T-helper 2 cell treated with Interferon-gamma antibody and Interleukin-4, amounts not matched to agents 5 μg/mL and 100 μg/mL, for 36 hours (primary cell): ENCODE results near the gene MYO1C.

Source experiments
- DNase-seq: peaks from one replicate; pipeline ENCODE4 v3.0.0; 2021; ENCODE audit warnings: low spot score
- H3K27ac Mint-ChIP-seq: one replicate; pipeline ENCODE4 v1.8.0; 2021; ENCODE audit warnings: mild to moderate bottlenecking, mixed read lengths
- H3K27me3 Mint-ChIP-seq: one replicate; pipeline ENCODE4 v1.8.0; 2021; ENCODE audit warnings: low read depth, mixed read lengths
- H3K36me3 Mint-ChIP-seq: one replicate; pipeline ENCODE4 v1.8.0; 2021; ENCODE audit warnings: low read depth, mixed read lengths
- H3K4me1 Mint-ChIP-seq: one replicate; pipeline ENCODE4 v1.8.0; 2021; ENCODE audit warnings: low read depth, mixed read lengths
- H3K4me3 Mint-ChIP-seq: one replicate; pipeline ENCODE4 v1.8.0; 2022; ENCODE audit warnings: mild to moderate bottlenecking, moderate library complexity, mixed read lengths
- H3K9me3 Mint-ChIP-seq: one replicate; pipeline ENCODE4 v1.8.0; 2021; ENCODE audit warnings: mixed read lengths

The MYO1C gene

DNA sequence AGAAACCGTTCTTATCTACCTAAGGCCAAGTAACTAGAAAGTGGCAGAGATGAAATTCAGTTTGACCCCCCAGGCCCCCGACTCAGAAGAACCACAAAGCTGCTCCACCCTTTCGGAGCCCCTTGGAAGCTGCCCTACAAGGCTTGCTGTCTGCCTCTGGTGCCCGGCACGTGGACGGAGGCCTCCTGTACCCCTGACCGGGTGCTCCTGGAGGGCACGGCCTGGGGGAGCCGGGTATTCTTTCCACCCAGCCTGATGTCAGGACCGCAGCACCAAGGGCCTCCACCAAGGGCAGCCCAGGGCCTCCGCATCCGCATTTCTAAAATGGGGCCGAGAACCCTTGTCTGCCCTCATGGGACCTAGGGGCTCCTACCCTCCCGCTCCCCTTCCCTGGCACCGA, 21.0 kb downstream of the MYO1C start:
- Mint-ChIP-seq H3K36me3 (peaks cover 27% of the 10 kb centered on the region), H3K4me3 (no peak overlapping the region), H3K4me1 (peaks cover 8% of the 10 kb centered on the region), H3K27me3 (no peaks in the 10 kb centered on the region), H3K27ac (no peak overlapping the region), H3K9me3 (no peaks in the 10 kb centered on the region)
- DNase-seq: no peak

DNA sequence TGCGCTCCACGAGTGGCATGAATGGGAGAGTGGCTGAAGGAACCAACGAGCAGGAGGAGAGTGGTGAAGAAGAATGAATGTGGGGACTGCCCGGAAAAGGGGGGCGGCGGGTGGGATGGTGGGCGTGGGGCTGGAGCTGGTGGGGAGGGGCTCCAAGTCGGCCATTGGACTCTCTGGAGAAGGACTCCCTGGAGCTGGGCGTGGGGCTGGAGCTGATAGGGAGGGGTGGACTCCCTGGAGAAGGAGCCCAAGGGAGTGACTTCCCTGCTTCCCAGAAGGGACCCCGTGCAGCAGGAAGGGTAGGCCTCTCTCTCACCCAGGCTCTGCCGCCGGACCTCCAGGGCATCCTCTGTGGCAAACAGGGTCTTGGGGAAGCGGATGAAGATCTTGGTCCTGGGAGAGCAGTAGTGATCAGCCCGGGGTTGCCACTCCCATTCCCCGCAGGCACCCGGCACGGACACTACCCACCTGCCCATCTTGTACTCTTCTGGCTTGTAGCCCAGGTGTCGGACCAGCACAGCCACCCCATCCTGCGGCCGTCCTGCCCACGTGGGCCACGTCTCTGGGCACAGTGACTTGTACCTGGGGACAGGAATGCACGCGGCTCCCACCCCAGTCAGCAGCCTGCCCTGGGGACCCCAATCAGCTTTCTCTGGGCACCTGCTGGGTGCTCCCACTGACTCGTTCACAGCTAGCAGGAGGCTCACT, 21.6 kb downstream of the MYO1C start:
- no peaks in the 10 kb centered on the region for H3K27me3 Mint-ChIP-seq
- DNase-seq: no peak
- peaks cover 8% of the 10 kb centered on the region for H3K4me1 Mint-ChIP-seq
- no peak overlapping the region for H3K4me3 Mint-ChIP-seq
- H3K36me3 Mint-ChIP-seq: peaks cover 27% of the 10 kb centered on the region
- no peak overlapping the region for H3K27ac Mint-ChIP-seq
- no peaks in the 10 kb centered on the region for H3K9me3 Mint-ChIP-seq

DNA sequence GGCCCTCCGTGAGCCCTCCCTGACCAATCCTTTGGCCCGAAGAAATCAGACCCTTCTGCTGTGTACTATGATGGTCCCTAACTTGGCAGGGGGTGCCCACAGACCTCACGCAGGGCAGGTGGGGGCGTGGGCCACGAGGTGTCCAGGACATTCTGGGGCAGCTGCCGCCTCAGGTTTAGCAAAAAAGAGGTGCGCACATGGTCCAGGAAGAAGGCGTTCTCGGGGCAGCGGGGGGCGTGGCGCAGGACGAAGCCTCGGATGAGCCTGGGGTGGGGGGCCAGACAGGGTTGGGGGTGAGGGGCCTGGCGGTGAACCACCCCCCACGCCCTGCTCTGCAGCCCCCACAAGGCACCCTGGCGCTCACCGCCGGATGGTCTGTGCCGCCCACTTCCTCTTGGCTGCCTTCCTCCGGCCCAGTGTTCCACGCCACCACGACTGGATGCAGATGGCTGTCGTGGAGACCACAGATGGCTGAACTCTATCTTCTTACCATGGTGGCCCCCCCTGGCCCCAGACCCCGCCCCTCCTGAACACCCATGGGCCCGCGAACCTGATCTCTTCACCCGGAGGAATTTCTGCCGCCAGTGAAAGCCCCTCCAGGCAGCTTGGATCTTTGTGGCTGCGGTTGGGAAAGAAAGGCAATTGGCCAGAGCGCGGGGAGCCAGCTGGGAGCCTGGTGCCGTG, 22.3 kb downstream of the MYO1C start:
- peaks cover 29% of the 10 kb centered on the region for H3K36me3 Mint-ChIP-seq
- H3K27ac Mint-ChIP-seq: no peak overlapping the region
- no peak for DNase-seq
- no peaks in the 10 kb centered on the region for H3K9me3 Mint-ChIP-seq
- peaks cover 8% of the 10 kb centered on the region for H3K4me1 Mint-ChIP-seq
- H3K4me3 Mint-ChIP-seq: no peak overlapping the region
- no peaks in the 10 kb centered on the region for H3K27me3 Mint-ChIP-seq

DNA sequence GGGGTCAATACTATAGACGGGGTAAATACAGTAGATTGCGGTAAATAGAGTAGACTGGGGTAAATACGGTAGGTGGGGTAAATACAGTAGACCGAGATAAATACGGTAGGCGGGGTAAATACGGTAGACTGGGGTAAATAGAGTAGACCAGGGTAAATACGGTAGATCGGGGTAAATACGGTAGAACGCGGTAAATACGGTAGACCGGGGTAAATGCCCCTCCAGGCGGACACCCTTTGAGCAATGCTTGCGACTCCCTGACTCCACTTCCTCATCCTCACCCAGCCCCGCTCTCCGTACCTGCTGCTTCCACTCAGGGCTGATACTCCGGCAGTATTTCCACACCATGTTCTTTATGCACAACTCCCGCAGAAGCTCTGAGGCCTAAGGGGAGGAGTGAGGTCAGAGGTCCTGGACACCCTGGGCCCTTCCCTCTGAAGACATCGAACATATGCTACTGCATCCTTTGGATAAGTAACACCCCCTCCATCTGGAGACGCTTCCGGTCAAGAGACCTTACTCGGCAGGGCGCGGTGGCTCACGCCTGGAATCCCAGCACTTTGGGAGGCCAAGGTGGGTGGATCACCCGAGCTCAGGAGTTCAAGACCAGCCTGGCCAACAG, 23.1 kb downstream of the MYO1C start:
- H3K27ac Mint-ChIP-seq: no peak overlapping the region
- H3K36me3 Mint-ChIP-seq: peaks cover 31% of the 10 kb centered on the region
- no peaks in the 10 kb centered on the region for H3K9me3 Mint-ChIP-seq
- H3K4me3 Mint-ChIP-seq: no peak overlapping the region
- no peak for DNase-seq
- H3K27me3 Mint-ChIP-seq: peaks cover 2% of the 10 kb centered on the region
- H3K4me1 Mint-ChIP-seq: peaks cover 8% of the 10 kb centered on the region

DNA sequence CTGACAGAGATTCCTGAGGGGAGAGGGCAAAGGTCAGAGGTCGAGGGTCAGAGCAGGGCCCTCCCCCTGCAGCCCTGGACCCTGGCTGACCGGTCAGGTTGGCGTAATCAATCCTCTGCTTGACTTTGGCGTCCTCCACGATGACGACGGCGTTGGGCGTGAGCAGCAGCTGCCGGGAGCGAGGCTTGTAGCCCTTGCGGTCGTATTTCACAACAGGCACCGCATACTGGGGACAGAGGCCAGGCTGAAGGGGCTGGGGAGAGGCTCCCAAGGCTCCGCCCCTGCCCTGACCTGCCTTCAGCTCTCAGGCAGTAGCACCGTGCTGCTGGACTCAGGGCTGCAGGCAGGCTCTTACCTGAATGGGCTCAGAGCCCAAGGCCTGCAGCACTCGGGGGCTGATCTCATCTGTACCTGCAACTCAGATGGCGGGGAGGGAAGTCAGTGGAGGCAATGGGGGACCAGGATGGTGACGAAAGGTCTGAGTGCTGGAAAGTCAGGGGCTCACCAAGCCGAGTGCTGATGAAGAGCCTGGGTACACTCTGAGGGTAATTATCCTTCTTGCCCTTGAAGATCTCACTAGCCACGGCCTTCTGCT, 24.5 kb downstream of the MYO1C start:
- H3K9me3 Mint-ChIP-seq: no peaks in the 10 kb centered on the region
- no peak for DNase-seq
- no peak overlapping the region for H3K27ac Mint-ChIP-seq
- H3K27me3 Mint-ChIP-seq: peaks cover 7% of the 10 kb centered on the region
- H3K4me1 Mint-ChIP-seq: peaks cover 6% of the 10 kb centered on the region
- H3K36me3 Mint-ChIP-seq: peaks cover 31% of the 10 kb centered on the region
- H3K4me3 Mint-ChIP-seq: no peak overlapping the region

DNA sequence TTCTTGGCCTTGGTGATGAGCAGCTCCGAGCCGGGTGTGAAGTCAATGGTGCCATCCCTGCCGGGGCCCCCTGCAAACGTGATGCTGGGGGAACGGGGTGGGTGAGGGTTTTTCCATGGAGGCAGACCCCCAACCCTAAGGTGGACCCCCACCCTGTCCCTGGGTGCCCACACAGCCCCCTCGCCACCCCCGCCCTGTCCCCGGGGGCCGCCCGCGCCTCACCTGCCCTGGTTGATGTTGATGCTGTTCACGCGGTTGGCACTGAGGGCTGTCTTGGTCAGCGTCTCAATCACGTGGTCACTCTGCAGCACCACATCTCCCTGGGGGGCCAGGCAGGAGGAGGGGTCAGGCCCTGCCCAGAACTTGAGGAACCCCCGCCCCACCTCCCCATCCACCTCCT, 25.2 kb downstream of the MYO1C start:
- peaks cover 12% of the 10 kb centered on the region for H3K27me3 Mint-ChIP-seq
- H3K27ac Mint-ChIP-seq: no peak overlapping the region
- H3K36me3 Mint-ChIP-seq: peaks cover 31% of the 10 kb centered on the region
- no peak overlapping the region for H3K4me3 Mint-ChIP-seq
- peaks cover 12% of the 10 kb centered on the region for H3K4me1 Mint-ChIP-seq
- DNase-seq: no peak
- no peaks in the 10 kb centered on the region for H3K9me3 Mint-ChIP-seq

DNA sequence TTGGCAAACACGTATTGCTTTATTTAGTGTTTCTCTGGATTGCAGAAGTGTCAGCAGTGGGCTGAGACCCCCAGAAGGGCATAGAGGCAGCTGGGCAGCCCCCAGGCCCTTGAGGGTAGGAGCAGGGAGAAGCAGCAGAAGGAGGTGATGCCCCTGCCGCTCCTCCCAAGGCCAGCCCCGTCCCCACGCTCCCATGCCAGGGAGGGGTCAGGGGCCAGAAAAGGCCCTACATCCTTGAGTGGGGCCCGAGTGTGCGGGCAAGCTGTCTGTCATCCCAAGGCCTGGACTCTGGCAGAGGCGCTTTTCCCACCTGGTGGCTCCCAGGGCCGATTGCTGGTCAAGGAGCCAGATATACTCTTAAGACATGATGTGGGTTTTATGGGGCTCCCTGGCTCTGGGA, 28.3 kb downstream of the MYO1C start:
- Mint-ChIP-seq H3K4me1 (peaks cover 15% of the 10 kb centered on the region), H3K4me3 (no peak overlapping the region), H3K36me3 (peaks cover 20% of the 10 kb centered on the region), H3K27me3 (peaks cover 32% of the 10 kb centered on the region), H3K9me3 (no peaks in the 10 kb centered on the region), H3K27ac (no peak overlapping the region)
- no peak for DNase-seq

DNA sequence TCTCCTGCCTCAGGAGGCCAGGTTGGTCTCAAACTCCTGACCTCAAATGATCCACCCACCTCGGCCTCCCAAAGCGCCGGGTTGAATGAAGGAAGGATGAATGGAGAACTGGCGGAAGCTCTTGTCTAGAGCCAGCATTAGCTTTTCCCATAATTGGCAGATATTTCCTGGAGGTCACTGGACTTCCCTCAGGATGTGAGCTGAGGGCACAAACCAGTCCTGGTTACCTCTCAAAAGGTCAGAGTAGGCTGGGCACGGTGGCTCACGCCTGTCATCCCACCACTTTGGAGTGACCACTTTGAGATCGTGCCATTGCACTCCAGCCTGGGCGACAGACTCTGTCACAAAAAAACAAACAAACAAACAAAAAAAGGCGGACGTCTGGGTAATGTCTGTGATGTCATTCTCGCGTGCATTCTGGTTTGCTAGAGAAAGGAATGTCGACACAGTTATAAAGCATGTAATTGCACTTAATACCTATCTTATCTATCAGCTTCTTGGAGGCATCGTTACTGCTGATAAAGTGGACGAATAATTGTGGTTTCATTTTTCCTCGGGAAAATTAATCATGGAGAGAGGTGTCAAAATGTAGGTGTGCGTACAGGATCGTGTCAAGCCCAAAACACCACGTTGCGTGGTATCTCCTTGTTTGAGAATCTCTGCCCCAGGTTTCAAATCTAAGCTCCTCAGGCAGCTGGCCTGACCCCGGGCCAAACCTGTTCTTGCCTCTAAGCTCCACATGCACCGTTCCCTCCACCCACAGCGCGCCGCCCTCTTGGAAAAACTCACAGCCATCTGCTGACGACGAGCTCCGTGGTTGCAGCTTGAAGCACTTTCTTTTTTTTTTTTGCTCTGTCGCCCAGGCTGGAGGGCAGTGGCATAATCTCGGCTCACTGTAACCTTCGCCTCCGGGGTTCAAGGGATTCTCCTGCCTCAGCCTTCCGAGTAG, 30.0 kb downstream of the MYO1C start:
- Mint-ChIP-seq H3K36me3 (peaks cover 6% of the 10 kb centered on the region), H3K9me3 (no peaks in the 10 kb centered on the region), H3K4me1 (peaks cover 17% of the 10 kb centered on the region), H3K27ac (no peak overlapping the region), H3K27me3 (peaks cover 36% of the 10 kb centered on the region), H3K4me3 (peak overlapping the region; percentile 56)
- no peak for DNase-seq

DNA sequence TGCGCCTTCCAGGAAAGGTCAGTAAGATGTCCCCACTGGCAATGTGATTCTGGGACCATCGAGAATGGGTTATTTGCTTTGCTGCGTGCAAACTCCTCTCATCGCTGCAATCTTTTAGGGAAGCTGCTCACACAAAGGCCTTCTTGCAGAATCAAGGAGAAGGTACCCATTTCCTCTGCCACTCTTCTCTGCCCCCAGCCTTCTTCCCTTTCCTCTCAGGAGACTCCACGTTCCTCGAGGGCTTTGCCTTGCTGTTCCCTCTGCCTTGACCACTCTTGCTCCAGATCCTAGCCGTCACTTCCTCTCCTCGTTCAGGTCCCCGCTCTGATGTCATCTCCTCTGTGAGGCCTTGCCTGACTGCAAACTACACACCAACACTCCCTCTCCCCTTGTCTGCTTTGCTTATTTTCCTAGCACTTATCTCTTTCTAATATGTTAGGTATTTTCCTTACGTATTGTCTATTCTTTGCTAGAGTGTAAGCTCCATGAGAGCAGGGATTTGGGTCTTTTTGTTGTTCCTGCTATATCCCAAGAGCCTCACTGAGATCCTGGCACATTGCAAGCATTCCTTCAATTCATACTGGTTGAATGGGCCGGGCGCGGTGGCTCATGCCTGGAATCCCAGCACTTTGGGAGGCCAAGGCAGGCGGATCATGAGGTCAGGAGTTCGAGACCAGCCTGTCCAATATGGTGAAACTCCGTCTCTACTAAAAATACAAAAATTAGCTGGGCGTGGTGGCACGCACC, 31.1 kb downstream of the MYO1C start:
- no peak for DNase-seq
- no peaks in the 10 kb centered on the region for H3K9me3 Mint-ChIP-seq
- H3K27ac Mint-ChIP-seq: no peak overlapping the region
- H3K27me3 Mint-ChIP-seq: peaks cover 38% of the 10 kb centered on the region
- H3K4me1 Mint-ChIP-seq: peaks cover 20% of the 10 kb centered on the region
- H3K36me3 Mint-ChIP-seq: peaks cover 5% of the 10 kb centered on the region
- H3K4me3 Mint-ChIP-seq: no peak overlapping the region

DNA sequence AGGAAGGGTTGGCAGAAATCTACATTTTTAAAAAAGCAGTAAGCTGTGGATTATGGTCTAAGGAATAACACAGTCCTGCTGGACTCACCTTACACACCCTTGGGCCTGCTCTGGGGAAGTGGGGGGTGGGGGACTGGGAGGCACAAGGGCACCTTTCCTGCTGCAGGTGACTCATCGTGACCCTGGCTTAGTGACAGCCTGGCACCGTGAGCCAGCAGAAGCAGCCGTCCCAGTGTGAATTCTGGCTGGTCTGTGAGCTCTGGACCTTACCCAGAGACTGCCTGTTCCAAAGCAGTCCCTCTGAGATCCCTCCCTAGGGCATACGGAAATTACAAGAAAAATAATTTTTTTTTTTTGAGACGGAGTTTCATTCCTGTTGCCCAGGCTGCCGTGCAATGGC, 32.3 kb downstream of the MYO1C start:
- Mint-ChIP-seq H3K9me3 (no peaks in the 10 kb centered on the region), H3K27me3 (peaks cover 38% of the 10 kb centered on the region), H3K4me3 (no peak overlapping the region), H3K27ac (no peak overlapping the region), H3K4me1 (peaks cover 20% of the 10 kb centered on the region), H3K36me3 (peaks cover 2% of the 10 kb centered on the region)
- no peak for DNase-seq

DNA sequence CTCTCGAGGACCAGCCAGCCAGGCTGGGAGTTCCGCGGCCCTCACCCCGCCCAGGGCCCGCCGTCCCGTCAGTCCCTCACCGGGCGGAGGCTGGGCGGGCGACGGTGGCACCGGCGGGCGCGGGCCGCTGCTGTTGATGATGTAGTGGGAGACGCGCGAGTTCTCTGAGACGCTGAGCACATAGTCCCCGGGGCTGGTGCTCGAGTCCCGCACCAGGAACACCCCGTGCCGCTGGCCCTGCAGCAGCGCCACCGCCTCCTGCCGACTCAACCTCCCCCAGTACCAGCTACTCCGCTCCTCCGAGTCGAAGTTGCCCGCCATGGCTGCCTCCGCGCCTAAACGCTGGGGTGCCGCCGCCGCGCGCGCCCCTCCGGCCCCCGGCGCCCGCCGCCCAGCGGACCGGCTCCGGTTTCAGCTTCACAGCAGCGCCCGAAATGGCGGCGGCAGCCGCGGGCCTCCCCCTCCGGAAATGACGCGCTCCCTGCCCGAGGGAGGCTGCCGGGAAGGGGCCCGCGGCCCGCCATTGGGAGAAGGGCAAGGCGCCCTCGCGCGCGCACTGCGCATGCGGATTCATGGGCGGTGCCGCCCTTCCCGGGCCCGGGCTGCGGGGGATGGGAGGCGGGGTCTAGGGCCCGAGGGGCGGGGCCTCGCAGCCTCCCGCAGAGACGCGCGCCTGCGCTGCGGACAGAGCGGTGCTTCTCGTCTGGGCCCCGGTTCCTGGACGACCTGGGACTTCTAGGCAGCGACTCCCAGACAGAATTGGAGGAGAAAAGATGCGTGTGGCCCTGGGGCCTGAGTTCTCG, 36.5 kb downstream of the MYO1C start, which contains the start of gene CRK:
CRK (minus strand) TSS at position 436 of the 803 bp plus-strand sequence; CDS start at position 321, 115 bp downstream.
- DNase-seq: peak; percentile 98
- H3K27me3 Mint-ChIP-seq: peaks cover 15% of the 10 kb centered on the region
- no peaks in the 10 kb centered on the region for H3K9me3 Mint-ChIP-seq
- peaks cover 25% of the 10 kb centered on the region for H3K4me1 Mint-ChIP-seq
- peaks cover 14% of the 10 kb centered on the region for H3K36me3 Mint-ChIP-seq
- peak within 1 kb of the TSS; percentile 87 for H3K27ac Mint-ChIP-seq
- peak within 1 kb of the TSS; percentile 92 for H3K4me3 Mint-ChIP-seq

DNA sequence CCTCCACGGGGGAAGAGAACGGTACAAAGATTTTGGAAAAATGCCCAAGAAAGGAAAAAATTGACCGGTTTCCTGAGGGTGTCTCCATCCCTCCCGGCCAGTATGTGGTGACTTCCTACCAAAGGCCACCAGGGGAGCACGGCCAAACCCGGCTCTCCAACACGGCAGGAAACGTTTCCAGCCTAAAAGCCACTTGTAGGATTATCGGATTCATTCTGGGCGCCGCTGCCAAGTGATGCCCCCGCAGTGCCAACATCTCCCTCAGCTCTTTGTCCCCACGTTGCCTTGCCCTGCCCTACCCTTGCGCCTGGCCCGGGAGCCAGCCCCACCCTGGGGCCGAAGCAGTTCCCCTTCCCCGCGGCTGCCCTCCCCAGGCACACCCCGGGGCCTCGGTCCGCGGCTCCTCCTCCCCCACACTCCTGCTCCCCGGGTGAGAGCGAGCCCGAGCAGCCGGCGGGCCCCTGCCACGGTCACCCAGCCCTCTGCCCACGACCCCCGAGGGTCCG, 37.1 kb downstream of the MYO1C start:
- DNase-seq: peak; percentile 44
- peaks cover 14% of the 10 kb centered on the region for H3K36me3 Mint-ChIP-seq

More for the DNA sequence above, 37.1 kb downstream of the MYO1C start:
- H3K27ac Mint-ChIP-seq: peak overlapping the region; percentile 87
- peaks cover 25% of the 10 kb centered on the region for H3K4me1 Mint-ChIP-seq
- H3K9me3 Mint-ChIP-seq: no peaks in the 10 kb centered on the region
- H3K4me3 Mint-ChIP-seq: peak overlapping the region; percentile 92
- H3K27me3 Mint-ChIP-seq: peaks cover 11% of the 10 kb centered on the region
